GM12878 (cell line): ENCODE measurements around the gene EML1. TPM values are rescaled to one million over a fixed set of nuclear protein-coding genes. Genes with fewer than 3 reads are reported as not detected.

Experiments
- ATAC-seq: fragments of 200-7000 bp; cut with Tn5 transposase; 3 replicates; pipeline ENCODE4 v1.9.1; 2020; ENCODE audit warnings: mild to moderate bottlenecking, moderate library complexity
- BruUV-seq: library from RNA; stranded (reverse); fragments of 400-500 nt; replicated peaks from 2 replicates; lab custom pipeline; 2021; lab: Mats Ljungman, UMichigan
- CTCF ChIA-PET: fragments of 300-600 bp; sonication (Branson Sonifier 250); formaldehyde crosslinking; extraction: SDS; loops from one replicate; lab custom pipeline; 2021; ENCODE audit warnings: inconsistent platforms; lab: Yijun Ruan, JAX
- POLR2A ChIA-PET: fragments of 350-600 bp; formaldehyde crosslinking; extraction: SDS; loops from one replicate; lab custom pipeline; 2021; ENCODE audit warnings: inconsistent platforms; lab: Charles Lee
- RAD21 ChIA-PET: fragments of 300-600 bp; sonication (Branson Sonifier 250); formaldehyde crosslinking; loops from one replicate; lab custom pipeline; 2023; ENCODE audit warnings: antibody characterized with exemption; ENCODE audit not compliant: unreplicated experiment; lab: Charles Lee
- SMC1A ChIA-PET: fragments of 300-600 bp; sonication (Branson Sonifier 250); formaldehyde crosslinking; loops from one replicate; lab custom pipeline; 2023; ENCODE audit not compliant: unreplicated experiment, uncharacterized antibody; lab: Charles Lee
- DNase-seq: peaks from one replicate; pipeline ENCODE4 v3.0.0-alpha.2; 2011; ENCODE audit warnings: low read depth, low spot score
- FAIRE-seq: peaks from 3 replicates; lab custom pipeline; 2011; peaks lifted over from hg19 to GRCh38; lab: Jason Lieb, UNC
- H2AFZ ChIP-seq: 2 replicates; pipeline ENCODE4 v1.6.0; 2011; ENCODE audit warnings: low read depth, low read length, control low read depth; ENCODE audit not compliant: control insufficient read depth
- H3K27ac ChIP-seq: 2 replicates; pipeline ENCODE4 v1.5.1; 2011; ENCODE audit warnings: control low read depth; ENCODE audit not compliant: control insufficient read depth, insufficient read depth
- H3K27me3 ChIP-seq, 2 experiments: replicated peaks in 1 of 2; 2 replicates each; pipeline versions ENCODE4 v1.6.0 to v1.6.1; 2011; ENCODE audit warnings: low read length in 1 of 2; ENCODE audit not compliant: control insufficient read depth in 2 of 2, insufficient read depth in 2 of 2
- H3K36me3 ChIP-seq, 2 experiments: 2 replicates each; pipeline ENCODE4 v1.5.1; 2011; ENCODE audit warnings: low read length in 1 of 2; ENCODE audit not compliant: control insufficient read depth in 2 of 2, insufficient read depth in 2 of 2
- H3K4me1 ChIP-seq: 2 replicates; pipeline ENCODE4 v1.6.1; 2011; ENCODE audit warnings: mild to moderate bottlenecking, low read length, moderate library complexity, mixed read lengths; ENCODE audit not compliant: control insufficient read depth, insufficient read depth
- H3K4me2 ChIP-seq: 2 replicates; pipeline ENCODE4 v1.6.0; 2011; ENCODE audit warnings: control low read depth; ENCODE audit not compliant: control insufficient read depth, insufficient read depth
- H3K4me3 ChIP-seq: fragments of 200-600 bp; sonication (generic); 2 replicates; pipeline ENCODE4 v1.5.1; 2016
- H3K79me2 ChIP-seq: 2 replicates; pipeline ENCODE4 v1.6.0; 2011; ENCODE audit warnings: low read length; ENCODE audit not compliant: control insufficient read depth, insufficient read depth
- H3K9ac ChIP-seq: 2 replicates; pipeline ENCODE4 v1.8.0; 2011; ENCODE audit warnings: low read length, control low read depth, mixed read lengths; ENCODE audit not compliant: control insufficient read depth, insufficient read depth
- H3K9me3 ChIP-seq: replicated peaks from 3 replicates; pipeline ENCODE4 v1.5.1; 2011; ENCODE audit warnings: mild to moderate bottlenecking, low read length; ENCODE audit not compliant: control insufficient read depth, insufficient read depth
- H4K20me1 ChIP-seq: 2 replicates; pipeline ENCODE4 v1.6.0; 2011; ENCODE audit not compliant: control insufficient read depth, insufficient read depth
- BMI1 ChIP-seq: fragments of 450-650 bp; IDR thresholded peaks from 2 replicates; pipeline ENCODE4 v1.6.1; 2016; ENCODE audit warnings: mild to moderate bottlenecking, moderate library complexity, borderline replicate concordance
- HDAC6 ChIP-seq: fragments of 200-600 bp; sonication (generic); IDR thresholded peaks from one replicate; pipeline ENCODE4 v1.8.0; 2017; ENCODE audit warnings: antibody characterized with exemption; ENCODE audit not compliant: unreplicated experiment
- HDGF ChIP-seq: fragments of 450-650 bp; IDR thresholded peaks from 2 replicates; pipeline ENCODE4 v1.6.1; 2016; ENCODE audit warnings: antibody characterized with exemption
- IKZF2 ChIP-seq, 2 experiments: fragments of 450-650 bp; IDR thresholded peaks; 2 replicates each; pipeline ENCODE4 v1.6.1; 2017; ENCODE audit warnings: mild to moderate bottlenecking in 2 of 2, moderate library complexity in 2 of 2
- LARP7 ChIP-seq: fragments of 450-650 bp; IDR thresholded peaks from 2 replicates; pipeline ENCODE4 v1.6.1; 2017; ENCODE audit warnings: mild to moderate bottlenecking
- MEF2A ChIP-seq: IDR thresholded peaks from 2 replicates; pipeline ENCODE4 v1.6.1; 2011; ENCODE audit warnings: low read depth, mild to moderate bottlenecking, low read length, moderate library complexity; ENCODE audit not compliant: insufficient read depth
- PAX5 ChIP-seq: IDR thresholded peaks from 2 replicates; pipeline ENCODE4 v1.6.1; 2011; ENCODE audit warnings: low read depth, low read length, borderline replicate concordance
- POLR2AphosphoS5 ChIP-seq: IDR thresholded peaks from 2 replicates; pipeline ENCODE4 v1.6.1; 2011; ENCODE audit warnings: mild to moderate bottlenecking, low read length, inconsistent platforms
- RFX5 ChIP-seq: IDR thresholded peaks from 2 replicates; pipeline ENCODE4 v1.6.1; 2011; ENCODE audit warnings: low read depth, low read length, improper control_type of control experiment
- SREBF2 ChIP-seq: IDR thresholded peaks from 2 replicates; pipeline ENCODE4 v1.6.1; 2012; ENCODE audit warnings: mild to moderate bottlenecking, low read length
- STAT1 ChIP-seq: fragments of 450-650 bp; conservative IDR thresholded peaks from 2 replicates; pipeline ENCODE4 v1.6.1; 2014; ENCODE audit warnings: antibody characterized with exemption, mild to moderate bottlenecking
- TARDBP ChIP-seq: IDR thresholded peaks from 2 replicates; pipeline ENCODE4 v1.6.1; 2016; ENCODE audit warnings: borderline replicate concordance
- WGBS: methylation state at CpG from one replicate; pipeline ENCODE4 v1.1.6; 2016; ENCODE audit warnings: low lambda C conversion rate; ENCODE audit not compliant: insufficient replicate concordance, insufficient coverage; ENCODE audit errors: missing lambda C conversion rate; 5-methylcytosine and 5-hydroxymethylcytosine counted together
- in situ Hi-C: fragments of 300-500 bp; cut with MboI; formaldehyde crosslinking; loops from 9 replicates; pipeline ENCODE4 v1.14.3; 2018; ENCODE audit warnings: mixed read lengths
- intact Hi-C: fragments of 100-400 bp; cut with micrococcal nuclease; formaldehyde crosslinking; loops from one replicate; pipeline ENCODE4 v1.14.2; 2022; ENCODE audit not compliant: unreplicated experiment
- polyA plus RNA-seq, 11 experiments: library from polyadenylated mRNA; depleted of rRNA in 4 of 11; unstranded in 6 of 11; stranded (reverse) in 5 of 11; fragments of >200 nt; fragmentation: Nextera tagmentation in 4 of 11; fragmentation: Illumina TruSeq in 1 of 11; extraction: Ambion mirVana in 4 of 11; extraction: Trizol in 1 of 11; gene quantifications; 1 replicate in 1 of 11; 2 replicates in 10 of 11; pipeline versions ENCODE4 v1.2.1 to v1.2.3, GENCODE V29; 2011 to 2016; ENCODE audit warnings: inconsistent platforms in 2 of 11, missing spikeins in 2 of 11, low read depth in 1 of 11
- total RNA-seq, 4 experiments: library from RNA; depleted of rRNA in 3 of 4; stranded (reverse); fragments of >200 nt in 3 of 4; fragmentation: Illumina TruSeq in 1 of 4; extraction: Trizol in 1 of 4; gene quantifications; 2 replicates each; pipeline versions ENCODE4 v1.2.1 to v1.2.3, GENCODE V29; 2013 to 2021
- TF ChIP-seq, protein P1 (sequence below), 3 experiments: IDR thresholded peaks in 2 of 3; conservative IDR thresholded peaks in 1 of 3; 2 replicates each; pipeline ENCODE4 v1.5.1; 2011; ENCODE audit warnings: low read depth in 3 of 3, low read length in 3 of 3, mild to moderate bottlenecking in 3 of 3, control low read depth in 2 of 3, moderate library complexity in 2 of 3, inconsistent platforms in 1 of 3, mixed read lengths in 1 of 3; ENCODE audit not compliant: control insufficient read depth in 2 of 3, insufficient read depth in 1 of 3; ENCODE audit errors: extremely low read depth in 1 of 3

The EML1 gene
- total and polyA plus RNA-seq, 10 of the 15 experiments (the other 5 are each of a cell fraction or from before 2014, with no cell fraction given): 0.05 to 3.4 (median 0.11) TPM; not detected in 3

- no peak for FAIRE-seq
- no peak for TF ChIP-seq RFX5
- no peak for TF ChIP-seq HDAC6
- no peak for TF ChIP-seq TARDBP
- no peak for TF ChIP-seq IKZF2 (IDR thresholded peaks at IDR 0.05)
- TF ChIP-seq PAX5: no peak
- TF ChIP-seq HDGF: no peak
- no peak for TF ChIP-seq SREBF2
- TF ChIP-seq STAT1: no peak
- TF ChIP-seq LARP7: no peak
- no peak for TF ChIP-seq POLR2AphosphoS5
- no peak for TF ChIP-seq MEF2A
- TF ChIP-seq, protein P1, sequence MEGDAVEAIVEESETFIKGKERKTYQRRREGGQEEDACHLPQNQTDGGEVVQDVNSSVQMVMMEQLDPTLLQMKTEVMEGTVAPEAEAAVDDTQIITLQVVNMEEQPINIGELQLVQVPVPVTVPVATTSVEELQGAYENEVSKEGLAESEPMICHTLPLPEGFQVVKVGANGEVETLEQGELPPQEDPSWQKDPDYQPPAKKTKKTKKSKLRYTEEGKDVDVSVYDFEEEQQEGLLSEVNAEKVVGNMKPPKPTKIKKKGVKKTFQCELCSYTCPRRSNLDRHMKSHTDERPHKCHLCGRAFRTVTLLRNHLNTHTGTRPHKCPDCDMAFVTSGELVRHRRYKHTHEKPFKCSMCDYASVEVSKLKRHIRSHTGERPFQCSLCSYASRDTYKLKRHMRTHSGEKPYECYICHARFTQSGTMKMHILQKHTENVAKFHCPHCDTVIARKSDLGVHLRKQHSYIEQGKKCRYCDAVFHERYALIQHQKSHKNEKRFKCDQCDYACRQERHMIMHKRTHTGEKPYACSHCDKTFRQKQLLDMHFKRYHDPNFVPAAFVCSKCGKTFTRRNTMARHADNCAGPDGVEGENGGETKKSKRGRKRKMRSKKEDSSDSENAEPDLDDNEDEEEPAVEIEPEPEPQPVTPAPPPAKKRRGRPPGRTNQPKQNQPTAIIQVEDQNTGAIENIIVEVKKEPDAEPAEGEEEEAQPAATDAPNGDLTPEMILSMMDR (IDR thresholded peaks at IDR 0.05 in 2 of 3, conservative IDR thresholded peaks at IDR 0.05 in 1 of 3; ENCODE audit: control insufficient read depth in 2 of 3, extremely low read depth in 1 of 3, insufficient read depth in 1 of 3, low read depth in 3 of 3, low read length in 3 of 3): no peak
- TF ChIP-seq BMI1: no peak
- TF ChIP-seq, all 136 proteins: peak for 0
- SMC1A ChIA-PET: interaction anchor here (0.6 to 1.4 kb wide), 4 partner anchors 10 to 68 kb away, joined by 3 to 5 read pairs (median 4); no protein-coding TSS in a partner anchor
- Histone ChIP-seq H3K9me3 (no peaks in the 10 kb centered on the region; the same call in 2 of the 3 replicates), H3K27ac (no peak overlapping the region), H3K4me2 (no peak overlapping the region), H3K9ac (no peak overlapping the region), H4K20me1 (no peaks in the 10 kb centered on the region), H2AFZ (no peak overlapping the region), H3K27me3 (no peaks in the 10 kb centered on the region), H3K36me3 (no peaks in the 10 kb centered on the region), H3K79me2 (no peaks in the 10 kb centered on the region), H3K4me3 (no peak overlapping the region), H3K4me1 (no peaks in the 10 kb centered on the region)
- 95% methylated on average over 2 of the region's 2 CpGs for WGBS
- DNase-seq (no peak), ATAC-seq (no peak)
- in situ Hi-C loops: no loop called here
- CTCF ChIA-PET: interaction anchor here (1.1 to 6.8 kb wide), 3 partner anchors 11 to 590 kb away, joined by 3 to 100 read pairs (median 5); no protein-coding TSS in a partner anchor
- intact Hi-C loops: no loop called here
- no TSS peak for BruUV-seq
- POLR2A ChIA-PET: interaction anchor here (0.7 kb wide), 1 partner anchor 36 kb away, joined by 3 read pairs; no protein-coding TSS in a partner anchor
- RAD21 ChIA-PET: interaction anchor here (0.7 to 1.5 kb wide), 4 partner anchors 80 to 148 kb away, joined by 3 to 4 read pairs (median 3); no protein-coding TSS in a partner anchor
Observed at GRCh38 chr14:99986396-99986795, 193.2 kb downstream of the EML1 start.
